Natural killer cell (primary cell): ENCODE results near the gene LRRC74B. TPM values are rescaled to one million over a fixed set of nuclear protein-coding genes. Genes with fewer than 3 reads are reported as not detected.

ENCODE experiments used
- ATAC-seq, 3 donors: fragments of 150-1000 bp in 2 of 3; fragments of 200-7000 bp in 1 of 3; cut with Tn5 transposase; 1 replicate in 1 of 3; 2 replicates in 2 of 3; pipeline ENCODE4 v1.10.0; 2021; ENCODE audit warnings: mild to moderate bottlenecking in 2 of 3, moderate library complexity in 2 of 3
- DNase-seq, 2 donors: peaks; one replicate each; pipeline versions ENCODE4 v3.0.0 to v3.0.0-alpha.2; 2013 to 2021; ENCODE audit warnings: mixed read lengths in 1 of 2
- H3K27ac ChIP-seq: one replicate; pipeline ENCODE4 v1.5.1; 2013; ENCODE audit warnings: mild to moderate bottlenecking, low read length
- H3K27me3 ChIP-seq: one replicate; pipeline ENCODE4 v1.6.1; 2013; ENCODE audit warnings: low read length; ENCODE audit not compliant: control insufficient read depth, insufficient read depth
- H3K36me3 ChIP-seq: one replicate; pipeline ENCODE4 v1.6.1; 2013; ENCODE audit warnings: low read length; ENCODE audit not compliant: control insufficient read depth, insufficient read depth
- H3K4me1 ChIP-seq: one replicate; pipeline ENCODE4 v1.6.1; 2013; ENCODE audit warnings: low read length; ENCODE audit not compliant: control insufficient read depth, insufficient read depth
- H3K4me3 ChIP-seq: one replicate; pipeline ENCODE4 v1.5.1; 2013; ENCODE audit warnings: low read length
- H3K9me3 ChIP-seq: one replicate; pipeline ENCODE4 v1.6.1; 2013; ENCODE audit warnings: low read length; ENCODE audit not compliant: control insufficient read depth, insufficient read depth
- H3K27ac Mint-ChIP-seq, 2 donors: one replicate each; pipeline ENCODE4 v1.8.0; 2022; ENCODE audit warnings: mild to moderate bottlenecking in 2 of 2, mixed read lengths in 2 of 2, moderate library complexity in 1 of 2
- H3K27me3 Mint-ChIP-seq, 2 donors: one replicate each; pipeline ENCODE4 v1.8.0; 2022; ENCODE audit warnings: low read depth in 2 of 2, mixed read lengths in 2 of 2
- H3K36me3 Mint-ChIP-seq: one replicate; pipeline ENCODE4 v1.8.0; 2022; ENCODE audit warnings: mixed read lengths
- H3K4me1 Mint-ChIP-seq, 2 donors: one replicate each; pipeline ENCODE4 v1.8.0; 2022; ENCODE audit warnings: mixed read lengths in 2 of 2
- H3K4me3 Mint-ChIP-seq: one replicate; pipeline ENCODE4 v1.8.0; 2022; ENCODE audit warnings: mild to moderate bottlenecking, moderate library complexity, mixed read lengths
- H3K9me3 Mint-ChIP-seq, 2 donors: one replicate each; pipeline ENCODE4 v1.8.0; 2022; ENCODE audit warnings: mixed read lengths in 2 of 2
- CTCF ChIP-seq: fragments of 200-600 bp; IDR thresholded peaks from one replicate; pipeline ENCODE4 v1.8.0; 2022; ENCODE audit warnings: antibody characterized with exemption
- WGBS: methylation state at CpG from one replicate; pipeline ENCODE4 v1.1.7; 2013; ENCODE audit warnings: missing lambda C conversion rate; ENCODE audit not compliant: insufficient coverage; 5-methylcytosine and 5-hydroxymethylcytosine counted together
- intact Hi-C: fragments of 100-400 bp; cut with micrococcal nuclease; formaldehyde crosslinking; loops from one replicate; pipeline ENCODE4 v1.14.2; 2022
- total RNA-seq, 4 donors: library from RNA; stranded (reverse); fragments of 120-200 nt in 1 of 4; gene quantifications; one replicate each; pipeline versions ENCODE4 v1.2.3 to v1.2.4, GENCODE V29; 2013 to 2022

The LRRC74B gene
- total RNA-seq, 3 donors from 2014 or later (not counting 1 experiment from before 2014, with no cell fraction given): 0.11 TPM; not detected in 2

DNA sequence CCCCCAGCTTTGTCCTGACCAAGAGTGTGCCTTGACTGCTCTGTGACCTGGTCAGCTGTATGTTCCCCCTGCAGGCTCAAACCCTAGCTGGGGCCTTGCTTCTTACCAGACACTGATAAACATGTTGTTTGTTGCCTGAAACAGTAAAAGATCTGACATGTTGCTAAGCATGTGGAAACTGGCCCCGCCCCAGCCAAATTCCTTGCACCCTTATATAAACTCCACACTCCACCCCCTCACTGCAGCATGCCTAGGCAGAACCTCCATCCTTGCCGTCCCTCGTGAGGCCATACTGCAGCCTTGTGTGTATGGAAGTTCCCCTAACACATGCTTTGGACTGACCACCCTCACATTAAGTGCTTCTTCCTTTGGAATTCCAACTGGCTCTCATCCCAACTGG lies 27.3 kb downstream of the LRRC74B start:
- H3K4me3 ChIP-seq: no peak overlapping the region
- Mint-ChIP-seq H3K4me3 (no peak overlapping the region), H3K9me3 (no peaks in the 10 kb centered on the region), H3K36me3 (no peaks in the 10 kb centered on the region), H3K27me3 (peaks cover 0 to 2% of the 10 kb centered on the region in 2 donors), H3K4me1 (no peaks in the 10 kb centered on the region), H3K27ac (no peak overlapping the region)
- intact Hi-C loops: no loop called here
- ATAC-seq (no peak), DNase-seq (no peak)
- 91% methylated on average over 3 of the region's 3 CpGs for WGBS
- H3K4me1 ChIP-seq: no peaks in the 10 kb centered on the region
- H3K36me3 ChIP-seq: no peaks in the 10 kb centered on the region
- no peak overlapping the region for H3K27ac ChIP-seq
- TF ChIP-seq CTCF: no peak
- H3K27me3 ChIP-seq: no peaks in the 10 kb centered on the region
- H3K9me3 ChIP-seq: no peaks in the 10 kb centered on the region

DNA sequence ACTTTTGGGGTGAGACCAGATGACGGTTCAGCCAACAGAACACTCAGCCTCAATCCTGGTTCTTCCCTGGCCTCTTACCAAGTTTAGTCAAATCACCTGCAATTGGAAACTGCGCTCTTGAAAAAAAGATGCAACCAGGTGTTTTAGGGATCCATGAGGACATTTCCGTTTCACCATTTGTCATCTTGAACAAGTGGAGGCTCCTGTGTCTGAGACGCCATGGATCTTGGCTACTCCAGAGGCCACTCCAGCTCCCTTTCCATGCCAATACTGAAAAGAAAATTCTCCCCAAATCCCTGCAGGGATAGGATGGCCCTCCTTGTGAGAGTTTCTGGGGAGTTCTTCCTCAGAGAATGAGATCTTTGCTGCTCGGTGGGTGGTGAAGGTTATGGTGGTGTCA lies 27.7 kb downstream of the LRRC74B start:
- Mint-ChIP-seq H3K4me1 (no peaks in the 10 kb centered on the region), H3K27ac (no peak overlapping the region), H3K9me3 (no peaks in the 10 kb centered on the region), H3K27me3 (no peaks in the 10 kb centered on the region), H3K36me3 (no peaks in the 10 kb centered on the region), H3K4me3 (no peak overlapping the region)
- Histone ChIP-seq H3K27ac (no peak overlapping the region), H3K36me3 (no peaks in the 10 kb centered on the region), H3K27me3 (no peaks in the 10 kb centered on the region), H3K4me1 (no peaks in the 10 kb centered on the region), H3K4me3 (no peak overlapping the region), H3K9me3 (no peaks in the 10 kb centered on the region)
- TF ChIP-seq CTCF: no peak
- WGBS: 93% methylated on average over 5 of the region's 5 CpGs
- ATAC-seq: no peak
- DNase-seq: no peak
- intact Hi-C loops: no loop called here

- H3K27me3 ChIP-seq: no peaks in the 10 kb centered on the region
- Mint-ChIP-seq H3K9me3 (no peaks in the 10 kb centered on the region), H3K4me3 (no peak overlapping the region), H3K27ac (no peak overlapping the region), H3K36me3 (no peaks in the 10 kb centered on the region), H3K27me3 (no peaks in the 10 kb centered on the region), H3K4me1 (no peaks in the 10 kb centered on the region)
- H3K4me1 ChIP-seq: no peaks in the 10 kb centered on the region
- no peak overlapping the region for H3K27ac ChIP-seq
- intact Hi-C loops: no loop called here
- no peak overlapping the region for H3K4me3 ChIP-seq
- no peaks in the 10 kb centered on the region for H3K36me3 ChIP-seq
- H3K9me3 ChIP-seq: no peaks in the 10 kb centered on the region
- TF ChIP-seq CTCF: no peak
- DNase-seq (no peak), ATAC-seq (no peak)
- WGBS: 88% methylated on average over 6 of the region's 7 CpGs
Measured at GRCh38 chr22:21074102-21074715, 28.5 kb downstream of the LRRC74B start.

GRCh38 chr22:21075516-21076138 lies 29.9 kb downstream of the LRRC74B start:
- 86% methylated on average over 13 of the region's 14 CpGs for WGBS
- Mint-ChIP-seq H3K4me1 (no peaks in the 10 kb centered on the region), H3K27ac (no peak overlapping the region)

More at GRCh38 chr22:21075516-21076138, 29.9 kb downstream of the LRRC74B start:
- intact Hi-C loops: no loop called here
- ATAC-seq: no peak
- H3K27me3 Mint-ChIP-seq: no peaks in the 10 kb centered on the region
- no peak for DNase-seq
- Histone ChIP-seq H3K36me3 (no peaks in the 10 kb centered on the region), H3K9me3 (no peaks in the 10 kb centered on the region), H3K27me3 (no peaks in the 10 kb centered on the region), H3K4me3 (no peak overlapping the region), H3K4me1 (no peaks in the 10 kb centered on the region), H3K27ac (no peak overlapping the region)
- H3K9me3 Mint-ChIP-seq: no peaks in the 10 kb centered on the region
- H3K36me3 Mint-ChIP-seq: no peaks in the 10 kb centered on the region
- TF ChIP-seq CTCF: no peak
- H3K4me3 Mint-ChIP-seq: no peak overlapping the region
